NOMO-1 (cell line): ENCODE measurements around the gene TMEM271.

Source experiments
- DNase-seq, 2 experiments: peaks; one replicate each; lab custom pipeline; 2025; ENCODE audit not compliant: unreplicated experiment in 2 of 2; lab: John Stamatoyannopoulos, UW

TMEM271 gene

GRCh38 chr4:576245-576821 is at the start of gene TMEM271:
TSS of gene TMEM271 (minus strand) at chr4:576295. CDS start at chr4:576062, 233 bp downstream.
- no peak for DNase-seq

- no peak for DNase-seq
Observed at GRCh38 chr4:625631-626161, 49.6 kb upstream of the TMEM271 start.

GRCh38 chr4:624705-625590 is 48.9 kb upstream of the TMEM271 start, which contains the start of gene PDE6B:
TSS of gene PDE6B (plus strand) at chr4:625573. CDS start at chr4:625627, 54 bp downstream.
- no peak for DNase-seq

- no peak for DNase-seq
Observed at GRCh38 chr4:623914-624566, 47.9 kb upstream of the TMEM271 start.

GRCh38 chr4:622996-623913 is 47.2 kb upstream of the TMEM271 start:
- no peak for DNase-seq

- no peak for DNase-seq
Observed at GRCh38 chr4:622071-622995, 46.2 kb upstream of the TMEM271 start.

- DNase-seq = no peak
Observed at GRCh38 chr4:621296-622070, 45.4 kb upstream of the TMEM271 start.

GRCh38 chr4:620851-621261 is 44.8 kb upstream of the TMEM271 start:
- no peak for DNase-seq

- no peak for DNase-seq
Observed at GRCh38 chr4:620201-620600, 44.1 kb upstream of the TMEM271 start.

GRCh38 chr4:617644-618641 is 41.8 kb upstream of the TMEM271 start:
- no peak for DNase-seq

GRCh38 chr4:616911-617643 is 41.0 kb upstream of the TMEM271 start:
- no peak for DNase-seq

- DNase-seq = no peak
Observed at GRCh38 chr4:616091-616490, 40.0 kb upstream of the TMEM271 start.

GRCh38 chr4:613126-613525 is 37.0 kb upstream of the TMEM271 start:
- no peak for DNase-seq

- DNase-seq = no peak
Observed at GRCh38 chr4:612749-613125, 36.6 kb upstream of the TMEM271 start.

GRCh38 chr4:612052-612748 is 36.1 kb upstream of the TMEM271 start:
- no peak for DNase-seq
